ENCODE results near the gene PHACTR4.
"Not testable (repeated sequence)": the region's sequence is repeated elsewhere in the genome, so short reads cannot be mapped to it uniquely, and the experiment has no call there.

The PHACTR4 gene

DNA sequence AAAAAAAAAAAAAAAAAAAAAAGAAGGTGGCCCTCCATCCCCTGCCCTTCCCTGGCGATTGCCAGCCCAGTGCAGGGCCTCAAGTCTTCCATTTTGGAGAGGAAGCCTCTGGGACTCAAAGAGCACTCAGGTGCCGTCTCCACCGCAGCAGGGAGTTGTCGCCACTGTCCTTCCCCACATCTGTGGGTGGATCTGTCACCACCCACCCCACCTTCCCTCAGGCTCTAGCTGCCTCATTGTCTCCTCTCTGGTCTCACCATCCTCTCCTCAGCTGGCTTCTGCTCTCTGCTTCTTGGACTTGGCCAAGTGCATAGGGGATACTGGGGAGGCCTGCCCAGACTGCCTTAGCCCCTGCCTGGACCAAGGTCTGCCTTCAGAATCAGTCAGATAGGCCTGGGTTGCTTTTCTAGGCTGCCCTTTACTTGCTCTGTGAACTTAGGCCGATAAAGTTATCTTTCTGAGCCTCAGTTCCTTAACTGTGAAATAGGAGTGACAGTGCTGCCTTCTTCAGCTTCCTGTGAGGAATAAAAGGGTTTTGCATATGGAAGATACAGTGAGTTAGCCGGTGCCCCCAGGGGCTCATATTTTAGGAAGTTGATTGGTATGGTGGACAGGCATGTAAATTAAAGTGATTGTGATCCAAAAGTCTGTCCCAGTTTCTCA is 152.1 kb downstream of the PHACTR4 start:
- DNase-seq (ENCODE audit: low read depth, low spot score): no peak

DNA sequence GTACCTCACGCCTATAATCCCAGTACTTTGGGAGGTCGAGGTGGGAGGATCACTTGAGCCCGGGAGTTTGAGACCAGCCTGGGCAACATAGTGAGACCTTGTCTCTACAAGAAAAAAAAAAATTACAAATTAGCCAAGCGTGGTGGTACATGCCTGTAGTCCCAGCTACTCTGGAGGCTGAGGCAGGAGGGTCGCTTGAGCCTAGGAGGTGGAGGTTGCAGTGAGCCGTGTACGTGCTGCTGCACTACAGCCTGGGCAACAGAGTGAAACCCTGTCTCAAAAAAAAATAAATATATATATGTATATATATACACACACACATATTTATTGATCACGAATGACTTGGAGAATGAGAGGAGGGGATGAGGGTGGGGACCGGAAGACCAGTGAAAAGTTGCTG is 153.0 kb downstream of the PHACTR4 start:
- not testable (repeated sequence) for DNase-seq (ENCODE audit: low read depth, low spot score)

DNA sequence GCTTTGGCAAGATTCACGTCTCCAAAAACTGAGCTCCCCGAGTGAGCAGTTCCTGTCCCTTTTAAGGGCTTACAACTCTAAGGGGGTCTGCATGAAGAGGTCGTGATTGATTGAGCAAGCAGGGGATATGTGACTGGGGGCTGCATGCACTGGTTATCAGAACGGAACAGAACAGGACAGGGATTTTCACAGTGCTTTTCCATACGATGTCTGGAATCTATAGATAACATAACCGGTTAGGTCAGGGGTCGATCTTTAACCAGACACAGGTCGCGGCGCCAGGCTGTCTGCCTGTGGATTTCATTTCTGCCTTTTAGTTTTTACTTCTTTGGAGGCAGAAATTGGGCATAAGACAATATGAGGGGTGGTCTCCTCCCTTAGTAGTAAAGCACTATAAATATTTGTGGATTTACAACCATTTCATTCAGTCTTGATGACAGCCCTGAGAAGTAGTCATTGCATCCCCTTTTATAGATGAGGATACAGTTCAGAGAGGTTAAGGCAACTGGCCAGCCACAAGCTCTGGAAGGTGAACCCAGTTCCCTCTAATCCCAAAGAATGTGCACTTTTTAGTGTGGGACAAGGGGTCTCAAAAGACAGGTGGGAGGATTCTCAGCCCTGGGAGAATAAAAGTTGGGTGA is 155.6 kb downstream of the PHACTR4 start:
- DNase-seq (ENCODE audit: low read depth, low spot score): not testable (repeated sequence)

DNA sequence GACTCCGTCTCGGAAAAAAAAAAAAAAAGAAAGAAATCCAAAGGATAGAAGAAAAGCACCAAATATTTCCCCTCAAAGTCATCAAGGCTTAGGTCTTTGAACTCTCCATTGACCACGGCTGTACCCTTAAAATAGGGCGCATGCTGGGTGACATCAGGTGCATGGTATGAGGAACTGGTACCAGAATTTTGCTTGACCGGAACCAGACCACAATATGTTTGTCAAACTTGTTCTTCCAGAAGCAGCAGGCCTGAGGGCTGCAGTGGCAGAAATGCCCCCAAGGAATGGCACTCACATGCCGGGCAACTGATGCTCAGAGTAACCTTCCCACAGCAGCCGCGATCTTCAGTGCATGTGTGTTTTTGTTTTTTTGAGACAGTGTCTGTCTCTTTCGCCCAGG is 157.3 kb downstream of the PHACTR4 start:
- peak; percentile 58 for DNase-seq (ENCODE audit: low read depth, low spot score)

DNA sequence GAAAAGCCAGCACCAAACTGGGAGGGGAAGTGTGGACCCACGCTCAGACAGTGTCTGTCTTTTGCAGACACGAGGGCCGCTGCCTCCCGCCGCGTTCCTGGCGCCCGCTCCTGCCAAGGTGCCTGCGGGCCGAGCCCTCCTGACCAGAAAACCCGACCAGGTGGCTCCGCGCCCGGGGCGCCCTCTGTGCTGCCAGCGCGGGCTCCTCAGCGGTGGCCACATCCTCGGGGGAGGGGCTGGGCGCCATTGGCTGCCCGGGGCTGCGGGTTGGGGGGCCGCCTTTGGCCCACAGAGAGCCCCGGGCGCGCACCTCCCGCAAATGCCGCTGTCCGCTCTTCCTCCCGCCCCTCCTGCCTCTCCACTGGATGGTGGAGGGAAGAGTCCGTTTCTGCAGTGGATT is 160.9 kb downstream of the PHACTR4 start:
- DNase-seq (ENCODE audit: low read depth, low spot score): no peak

DNA sequence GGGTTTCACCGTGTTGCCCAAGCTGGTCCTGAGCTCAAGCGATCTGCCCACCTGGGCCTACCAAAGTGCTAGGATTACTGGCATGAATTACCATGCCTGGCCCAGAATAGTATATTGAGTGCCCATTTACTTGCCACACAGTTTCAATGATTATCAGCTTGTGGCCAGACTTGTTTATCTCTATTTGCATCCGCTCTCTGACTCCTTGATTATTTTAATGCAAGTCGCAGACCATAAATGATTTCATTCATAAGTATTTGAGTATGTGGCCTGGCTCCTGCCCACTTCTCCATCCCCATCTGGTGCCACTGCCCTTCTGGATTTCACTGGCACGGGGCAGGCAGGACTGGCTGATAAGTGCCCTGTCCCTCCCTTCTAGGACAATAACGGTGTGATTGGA is 165.1 kb downstream of the PHACTR4 start:
- DNase-seq (ENCODE audit: low read depth, low spot score): no peak

DNA sequence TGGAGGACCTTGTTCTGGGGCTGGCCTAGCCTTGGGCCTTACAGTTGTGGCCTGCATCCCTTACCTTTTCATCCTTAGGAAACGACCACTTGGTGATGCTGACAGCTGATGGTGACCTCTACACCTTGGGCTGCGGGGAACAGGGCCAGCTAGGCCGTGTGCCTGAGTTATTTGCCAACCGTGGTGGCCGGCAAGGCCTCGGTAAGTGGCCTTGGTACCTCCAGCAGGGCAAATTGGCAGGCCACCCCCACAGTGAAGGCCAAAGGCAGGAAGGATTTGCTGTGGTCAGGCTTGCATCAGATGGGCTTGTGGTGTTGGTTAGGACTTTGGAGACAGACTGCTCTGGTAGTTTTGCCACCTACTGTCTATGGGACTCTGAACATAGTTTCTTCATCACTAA is 165.6 kb downstream of the PHACTR4 start:
- no peak for DNase-seq (ENCODE audit: low read depth, low spot score)

DNA sequence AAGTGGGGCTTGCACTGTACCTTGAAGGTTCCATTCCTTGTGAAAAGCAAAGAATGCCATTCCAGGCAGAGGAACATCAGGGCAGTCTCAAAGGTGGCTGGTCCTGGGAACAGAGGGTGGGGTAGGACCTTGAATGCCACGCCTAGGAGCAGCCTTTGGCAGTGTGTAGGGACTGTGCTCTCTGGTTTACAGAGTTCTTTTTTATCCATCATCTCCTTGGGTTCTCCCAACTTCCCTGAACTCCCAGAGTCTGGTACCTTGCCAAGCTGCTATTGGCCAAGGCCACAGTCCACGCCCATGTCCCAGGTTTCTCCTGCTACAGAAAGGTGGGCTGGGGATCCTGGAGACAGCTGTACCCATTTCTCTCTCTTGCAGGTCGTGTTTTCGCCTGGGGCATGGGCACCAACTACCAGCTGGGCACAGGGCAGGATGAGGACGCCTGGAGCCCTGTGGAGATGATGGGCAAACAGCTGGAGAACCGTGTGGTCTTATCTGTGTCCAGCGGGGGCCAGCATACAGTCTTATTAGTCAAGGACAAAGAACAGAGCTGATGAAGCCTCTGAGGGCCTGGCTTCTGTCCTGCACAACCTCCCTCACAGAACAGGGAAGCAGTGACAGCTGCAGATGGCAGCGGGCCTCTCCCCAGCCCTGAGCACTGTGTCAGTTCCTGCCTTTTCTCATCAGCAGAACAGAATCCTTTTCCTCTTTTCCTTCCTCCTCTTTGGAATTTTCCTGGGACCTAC is 168.1 kb downstream of the PHACTR4 start:
- no peak for DNase-seq (ENCODE audit: low read depth, low spot score)

DNA sequence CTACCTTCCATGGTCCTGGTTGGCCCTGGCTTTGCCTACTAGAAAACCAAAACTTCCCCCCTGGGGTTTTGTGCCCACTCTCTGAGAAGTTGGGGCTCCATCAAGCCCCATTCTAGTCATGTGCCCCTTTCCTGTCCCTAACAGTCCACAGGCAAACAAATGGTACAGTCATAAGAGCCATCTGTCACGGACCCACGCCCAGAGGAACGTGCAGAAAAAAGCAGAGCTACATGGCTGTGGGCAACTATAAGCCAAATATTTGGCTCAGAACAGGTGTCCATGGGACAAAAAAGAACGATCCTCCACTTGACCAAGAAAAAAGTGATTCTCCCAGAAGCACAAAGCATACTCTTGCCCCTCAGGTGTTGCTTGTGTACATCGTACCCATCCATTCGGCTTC is 168.7 kb downstream of the PHACTR4 start:
- no peak for DNase-seq (ENCODE audit: low read depth, low spot score)

DNA sequence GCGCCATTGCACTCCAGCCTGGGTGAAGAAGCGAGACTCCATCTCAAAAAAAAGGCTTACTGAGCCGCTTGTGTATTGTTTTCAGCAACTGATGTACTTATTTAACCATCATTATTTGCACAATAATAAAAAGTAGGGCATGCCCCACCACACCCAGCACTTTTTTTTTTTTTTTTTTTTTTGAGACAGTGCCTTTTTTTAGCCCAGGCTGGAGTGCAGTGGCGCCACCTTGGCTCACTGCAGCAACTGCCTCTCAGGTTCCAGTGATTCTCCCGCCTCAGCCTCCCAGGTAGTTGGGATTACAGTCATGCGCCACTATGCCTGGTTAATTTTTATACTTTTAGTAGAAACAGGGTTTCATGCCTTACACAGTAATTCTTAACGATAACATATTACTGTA is 171.1 kb downstream of the PHACTR4 start:
- DNase-seq (ENCODE audit: low read depth, low spot score): no peak

DNA sequence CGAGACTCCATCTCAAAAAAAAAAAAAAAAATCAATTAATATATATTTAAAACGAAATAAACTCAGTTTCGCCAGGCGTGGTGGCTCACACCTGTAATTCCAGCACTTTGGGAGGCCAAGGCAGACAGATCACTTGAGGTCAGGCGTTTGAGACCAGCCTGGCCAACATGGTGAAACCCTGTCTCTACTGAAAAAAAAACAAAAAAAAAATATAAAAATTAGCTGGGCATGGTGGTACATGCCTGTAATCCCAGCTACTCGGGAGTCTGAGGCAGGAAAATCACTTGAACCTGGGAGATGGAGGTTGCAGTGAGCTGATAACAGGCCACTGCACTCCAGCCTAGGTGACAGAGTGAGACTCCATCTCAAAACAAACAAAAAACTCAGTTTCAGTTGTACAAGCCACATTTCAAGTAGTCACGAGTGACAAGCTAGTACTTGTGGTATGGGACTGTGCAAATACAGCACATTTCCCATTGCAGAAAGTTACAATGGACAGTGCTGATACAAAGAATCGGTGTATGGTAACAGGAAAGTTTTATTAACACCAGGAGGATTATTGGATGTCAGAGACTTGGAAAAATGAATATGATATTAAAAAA is 172.0 kb downstream of the PHACTR4 start:
- not testable (repeated sequence) for DNase-seq (ENCODE audit: low read depth, low spot score)

DNA sequence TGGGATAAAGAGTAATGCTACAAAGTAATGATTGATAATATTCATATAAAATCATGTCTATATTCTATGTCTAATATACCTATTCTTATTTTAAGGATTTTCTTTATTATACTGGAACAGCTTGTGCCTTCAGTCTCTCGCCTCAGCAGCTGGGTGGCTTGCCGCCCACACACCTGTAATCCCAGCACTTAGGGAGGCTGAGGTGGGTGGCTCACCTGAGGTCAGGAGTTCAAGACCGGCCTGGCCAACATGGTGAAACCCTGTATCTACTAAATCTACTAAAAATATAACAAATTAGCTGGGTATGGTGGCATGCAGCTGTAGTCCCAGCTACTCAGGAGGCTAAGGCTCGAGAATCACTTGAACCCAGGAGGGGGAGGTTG is 175.7 kb downstream of the PHACTR4 start:
- DNase-seq (ENCODE audit: low read depth, low spot score): no peak

DNA sequence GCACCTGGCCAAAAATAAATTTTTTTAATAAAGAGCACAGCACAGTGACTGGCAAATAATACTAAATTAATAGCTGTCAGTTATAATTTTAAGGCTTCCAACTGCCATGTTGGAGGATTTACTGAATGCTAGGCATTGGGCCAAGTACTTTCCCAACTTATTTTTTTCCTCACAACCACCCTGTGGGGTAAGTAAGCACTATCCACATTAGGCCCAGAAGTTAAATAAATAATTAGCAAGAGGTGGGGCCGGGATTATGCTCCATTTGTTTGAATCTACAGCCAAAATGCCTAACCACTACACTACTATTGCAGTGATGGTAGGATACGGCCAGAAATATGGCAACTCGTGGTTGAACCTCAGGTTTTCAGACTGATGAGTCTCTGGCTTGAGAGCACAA is 178.8 kb downstream of the PHACTR4 start:
- no peak for DNase-seq (ENCODE audit: low read depth, low spot score)

Data from astrocyte of the hippocampus (primary cell).